WTC11 (cell line): ENCODE data around the gene CASKIN1.

ENCODE experiments used
- ATF2 ChIP-seq: sonication (generic); formaldehyde crosslinking; IDR thresholded peaks from 2 replicates; pipeline ENCODE4 v1.8.1; 2022; ENCODE audit warnings: low read depth, missing genetic modification reagents, borderline replicate concordance
- CREB1 ChIP-seq: sonication (generic); formaldehyde crosslinking; IDR thresholded peaks from 2 replicates; pipeline ENCODE4 v1.8.0; 2023; ENCODE audit warnings: mild to moderate bottlenecking, missing genetic modification reagents
- CTCF ChIP-seq: fragments of 200-600 bp; IDR thresholded peaks from 2 replicates; pipeline ENCODE4 v1.8.0; 2022; ENCODE audit warnings: antibody characterized with exemption
- ELF4 ChIP-seq: sonication (generic); formaldehyde crosslinking; IDR thresholded peaks from 2 replicates; pipeline ENCODE4 v1.8.1; 2022; ENCODE audit warnings: low read depth, mild to moderate bottlenecking, moderate library complexity, missing genetic modification reagents
- GABPB1 ChIP-seq: sonication (generic); formaldehyde crosslinking; IDR thresholded peaks from 2 replicates; pipeline ENCODE4 v1.8.1; 2023; ENCODE audit warnings: mild to moderate bottlenecking, missing genetic modification reagents
- ZNF423 ChIP-seq: fragments of 250-450 bp; sonication (Bioruptor Pico); IDR thresholded peaks from 2 replicates; pipeline ENCODE4 v2.1.2; 2022; ENCODE audit warnings: mild to moderate bottlenecking, moderate library complexity

- TF ChIP-seq CTCF (no peak; the same call in 1 of the 2 replicates), ELF4 (no peak), CREB1 (CRISPR knock-in tag) (no peak), ATF2 (CRISPR knock-in tag) (no peak), GABPB1 (no peak), ZNF423 (CRISPR knock-in tag) (no peak)
These were observed 46.7 kb upstream of the CASKIN1 start for GRCh38 chr16:2243031-2243528.
